HG03575 (cell line): Measurements from ENCODE around the gene DDO.
"Not testable (repeated sequence)": the region's sequence is repeated elsewhere in the genome, so short reads cannot be mapped to it uniquely, and the experiment has no call there.

Source experiments
- ATAC-seq: cut with Tn5 transposase; IDR thresholded peaks from one replicate; pipeline ENCODE4 v1.9.1; 2021; ENCODE audit not compliant: unreplicated experiment, insufficient number of reproducible peaks, low FRiP score; ENCODE audit errors: extremely low read depth

DDO gene

GRCh38 chr6:110415086-110415916 lies at the start of gene DDO:
DDO (minus strand) TSS chr6:110415575; CDS start chr6:110413462, 2,113 bp downstream.
- no peak for ATAC-seq

GRCh38 chr6:110462884-110463481 lies 47.6 kb upstream of the DDO start:
- no peak for ATAC-seq

- ATAC-seq: no peak
Observed at GRCh38 chr6:110461376-110461775, 46.0 kb upstream of the DDO start.

- ATAC-seq: no peak
Observed at GRCh38 chr6:110459137-110459536, 43.8 kb upstream of the DDO start.

- no peak for ATAC-seq
Observed at GRCh38 chr6:110458476-110458875, 43.1 kb upstream of the DDO start.

GRCh38 chr6:110457567-110458175 lies 42.3 kb upstream of the DDO start:
- not testable (repeated sequence) for ATAC-seq

- no peak for ATAC-seq
Observed at GRCh38 chr6:110456694-110457093, 41.3 kb upstream of the DDO start.

GRCh38 chr6:110449541-110449895 lies 34.1 kb upstream of the DDO start:
- ATAC-seq: no peak

- ATAC-seq: no peak
Observed at GRCh38 chr6:110448846-110449540, 33.6 kb upstream of the DDO start.

- ATAC-seq: no peak
Observed at GRCh38 chr6:110447761-110448160, 32.4 kb upstream of the DDO start.

- no peak for ATAC-seq
Observed at GRCh38 chr6:110446405-110446804, 31.0 kb upstream of the DDO start.

- no peak for ATAC-seq
Observed at GRCh38 chr6:110440026-110440425, 24.7 kb upstream of the DDO start.

GRCh38 chr6:110439356-110439755 lies 24.0 kb upstream of the DDO start:
- no peak for ATAC-seq

- ATAC-seq: no peak
Observed at GRCh38 chr6:110434961-110435602, 19.7 kb upstream of the DDO start.

GRCh38 chr6:110432285-110432900 lies 17.0 kb upstream of the DDO start:
- ATAC-seq: no peak

- no peak for ATAC-seq
Observed at GRCh38 chr6:110430741-110431140, 15.4 kb upstream of the DDO start.

GRCh38 chr6:110430236-110430635 lies 14.9 kb upstream of the DDO start:
- ATAC-seq: no peak

GRCh38 chr6:110428153-110428552 lies 12.8 kb upstream of the DDO start:
- ATAC-seq: no peak

- no peak for ATAC-seq
Observed at GRCh38 chr6:110425816-110426215, 10.4 kb upstream of the DDO start.
